ENCODE data around the gene HS3ST4.

- TF ChIP-seq YY1 (IDR thresholded peaks at IDR 0.05; ENCODE audit: extremely low read depth, insufficient replicate concordance, low read depth, low read length), result no peak
- TF ChIP-seq, protein P1, sequence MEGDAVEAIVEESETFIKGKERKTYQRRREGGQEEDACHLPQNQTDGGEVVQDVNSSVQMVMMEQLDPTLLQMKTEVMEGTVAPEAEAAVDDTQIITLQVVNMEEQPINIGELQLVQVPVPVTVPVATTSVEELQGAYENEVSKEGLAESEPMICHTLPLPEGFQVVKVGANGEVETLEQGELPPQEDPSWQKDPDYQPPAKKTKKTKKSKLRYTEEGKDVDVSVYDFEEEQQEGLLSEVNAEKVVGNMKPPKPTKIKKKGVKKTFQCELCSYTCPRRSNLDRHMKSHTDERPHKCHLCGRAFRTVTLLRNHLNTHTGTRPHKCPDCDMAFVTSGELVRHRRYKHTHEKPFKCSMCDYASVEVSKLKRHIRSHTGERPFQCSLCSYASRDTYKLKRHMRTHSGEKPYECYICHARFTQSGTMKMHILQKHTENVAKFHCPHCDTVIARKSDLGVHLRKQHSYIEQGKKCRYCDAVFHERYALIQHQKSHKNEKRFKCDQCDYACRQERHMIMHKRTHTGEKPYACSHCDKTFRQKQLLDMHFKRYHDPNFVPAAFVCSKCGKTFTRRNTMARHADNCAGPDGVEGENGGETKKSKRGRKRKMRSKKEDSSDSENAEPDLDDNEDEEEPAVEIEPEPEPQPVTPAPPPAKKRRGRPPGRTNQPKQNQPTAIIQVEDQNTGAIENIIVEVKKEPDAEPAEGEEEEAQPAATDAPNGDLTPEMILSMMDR (IDR thresholded peaks at IDR 0.05 in 2 of 3, conservative IDR thresholded peaks at IDR 0.05 in 1 of 3; ENCODE audit: borderline replicate concordance in 1 of 3, insufficient read depth in 1 of 3, low read depth in 2 of 3, low read length in 2 of 3), result no peak
Measured at GRCh38 chr16:25734430-25735385, 42.9 kb downstream of the HS3ST4 start.

Data from HCT116 (cell line).